Epithelial cell of proximal tubule (primary cell): ENCODE results near the gene LAGE3. TPM values are rescaled to one million over a fixed set of nuclear protein-coding genes. Genes with fewer than 3 reads are reported as not detected.

Experiments used
- DNase-seq: peaks from one replicate; pipeline ENCODE4 v3.0.0-alpha.2; 2011; ENCODE audit warnings: low read depth
- H3K4me3 ChIP-seq: 2 replicates; pipeline ENCODE4 v1.5.1; 2011; ENCODE audit warnings: low read depth, mild to moderate bottlenecking, low read length
- CTCF ChIP-seq: conservative IDR thresholded peaks from 2 replicates; pipeline ENCODE4 v1.5.1; 2012; ENCODE audit warnings: low read depth, mild to moderate bottlenecking, low read length
- total RNA-seq: library from RNA; depleted of rRNA; stranded (reverse); fragments of >200 nt; gene quantifications from 2 replicates; pipeline ENCODE4 v1.2.3, GENCODE V29; 2015

The LAGE3 gene
- total RNA-seq, 1 donor from 2014 or later = 23.0 TPM

- no peak for DNase-seq
- TF ChIP-seq CTCF = no peak
- no peak overlapping the region for H3K4me3 ChIP-seq
These were observed 6.1 kb downstream of the LAGE3 start for GRCh38 chrX:154472685-154473632.

GRCh38 chrX:154471839-154472684 is 7.0 kb downstream of the LAGE3 start:
- TF ChIP-seq CTCF = no peak
- no peak overlapping the region for H3K4me3 ChIP-seq
- DNase-seq = no peak

GRCh38 chrX:154470914-154471568 is 8.0 kb downstream of the LAGE3 start:
- H3K4me3 ChIP-seq = no peak overlapping the region
- TF ChIP-seq CTCF = no peak
- no peak for DNase-seq

- DNase-seq = no peak
These were observed 8.6 kb downstream of the LAGE3 start for GRCh38 chrX:154470434-154470833.

GRCh38 chrX:154469880-154470279 is 9.2 kb downstream of the LAGE3 start:
- H3K4me3 ChIP-seq = no peak overlapping the region
- no peak for TF ChIP-seq CTCF
- DNase-seq = no peak

More at GRCh38 chrX:154470434-154470833, 8.6 kb downstream of the LAGE3 start:
- no peak overlapping the region for H3K4me3 ChIP-seq
- TF ChIP-seq CTCF = no peak

GRCh38 chrX:154469114-154469513 is 10.0 kb downstream of the LAGE3 start:
- no peak for DNase-seq
- H3K4me3 ChIP-seq = no peak overlapping the region
- no peak for TF ChIP-seq CTCF
